ENCODE results near the gene AZU1. TPM values are rescaled to one million over a fixed set of nuclear protein-coding genes. Genes with fewer than 3 reads are reported as not detected.
A peak's percentile ranks its signal among the peaks of the same experiment; 100 is the strongest.
"Not testable (repeated sequence)": the region's sequence is repeated elsewhere in the genome, so short reads cannot be mapped to it uniquely, and the experiment has no call there.

The AZU1 gene
- total RNA-seq, 4 donors from 2014 or later, result not detected

GRCh38 chr19:815775-816499 is 11.7 kb upstream of the AZU1 start:
- Histone ChIP-seq H3K4me1 (no peaks in the 10 kb centered on the region), H3K36me3 (peaks cover 4 to 31% (median 14%) of the 10 kb centered on the region in 3 donors), H3K27me3 (peaks cover 0 to 3% (median 0%) of the 10 kb centered on the region in 4 donors), H3K4me3 (no peak overlapping the region), H3K27ac (no peak overlapping the region), H3K9me3 (no peaks in the 10 kb centered on the region)
- intact Hi-C loops (cut with DNase I), result no loop called here
- WGBS, 2 donors, result 92 to 96% methylated on average over 11 to 12 of the region's 13 CpGs
- DNase-seq, result no peak
- TF ChIP-seq, protein P1, sequence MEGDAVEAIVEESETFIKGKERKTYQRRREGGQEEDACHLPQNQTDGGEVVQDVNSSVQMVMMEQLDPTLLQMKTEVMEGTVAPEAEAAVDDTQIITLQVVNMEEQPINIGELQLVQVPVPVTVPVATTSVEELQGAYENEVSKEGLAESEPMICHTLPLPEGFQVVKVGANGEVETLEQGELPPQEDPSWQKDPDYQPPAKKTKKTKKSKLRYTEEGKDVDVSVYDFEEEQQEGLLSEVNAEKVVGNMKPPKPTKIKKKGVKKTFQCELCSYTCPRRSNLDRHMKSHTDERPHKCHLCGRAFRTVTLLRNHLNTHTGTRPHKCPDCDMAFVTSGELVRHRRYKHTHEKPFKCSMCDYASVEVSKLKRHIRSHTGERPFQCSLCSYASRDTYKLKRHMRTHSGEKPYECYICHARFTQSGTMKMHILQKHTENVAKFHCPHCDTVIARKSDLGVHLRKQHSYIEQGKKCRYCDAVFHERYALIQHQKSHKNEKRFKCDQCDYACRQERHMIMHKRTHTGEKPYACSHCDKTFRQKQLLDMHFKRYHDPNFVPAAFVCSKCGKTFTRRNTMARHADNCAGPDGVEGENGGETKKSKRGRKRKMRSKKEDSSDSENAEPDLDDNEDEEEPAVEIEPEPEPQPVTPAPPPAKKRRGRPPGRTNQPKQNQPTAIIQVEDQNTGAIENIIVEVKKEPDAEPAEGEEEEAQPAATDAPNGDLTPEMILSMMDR (IDR thresholded peaks at IDR 0.05), result no peak
- no peak for TF ChIP-seq POLR2A (IDR thresholded peaks at IDR 0.05)

DNA sequence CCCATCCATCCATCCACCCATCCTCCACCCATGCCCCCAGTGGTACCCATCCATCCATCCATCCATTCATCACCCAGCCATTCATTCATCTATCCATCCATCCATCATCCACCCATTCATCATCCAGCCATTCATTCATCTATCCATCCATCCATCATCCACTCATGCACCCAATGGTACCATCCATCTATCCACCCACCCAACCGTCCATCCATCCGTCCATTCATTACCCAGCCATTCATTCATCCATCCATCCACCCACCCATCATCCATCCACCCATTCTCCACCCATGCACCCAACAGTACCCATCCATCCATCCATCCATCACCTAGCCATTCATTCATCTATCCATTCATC is 11.2 kb upstream of the AZU1 start:
- DNase-seq, result no peak
- no peak for TF ChIP-seq POLR2A (IDR thresholded peaks at IDR 0.05)
- TF ChIP-seq, protein P1 (IDR thresholded peaks at IDR 0.05), result no peak
- intact Hi-C loops (cut with DNase I), result no loop called here
- peaks cover 0 to 26% (median 8%) of the 10 kb centered on the region in 3 donors for H3K36me3 ChIP-seq
- H3K9me3 ChIP-seq, result no peaks in the 10 kb centered on the region
- H3K4me1 ChIP-seq, result peaks cover 0 to 4% (median 3%) of the 10 kb centered on the region in 3 donors
- no peak overlapping the region for H3K27ac ChIP-seq
- 89 to 91% methylated on average over 2 of the region's 2 CpGs for WGBS, 2 donors
- no peak overlapping the region for H3K4me3 ChIP-seq
- H3K27me3 ChIP-seq, result peaks cover 0 to 9% (median 2%) of the 10 kb centered on the region in 4 donors

GRCh38 chr19:820212-820611 is 7.4 kb upstream of the AZU1 start:
- DNase-seq; H3K36me3 ChIP-seq; intact Hi-C loops (cut with DNase I); H3K4me3 ChIP-seq; H3K27ac ChIP-seq; H3K9me3 ChIP-seq: not testable (repeated sequence)
- Histone ChIP-seq H3K27me3 (peaks cover 0 to 38% (median 11%) of the 10 kb centered on the region in 4 donors), H3K4me1 (peaks cover 0 to 16% (median 13%) of the 10 kb centered on the region in 3 donors)
- WGBS, 2 donors, result 90 to 98% methylated on average over 5 of the region's 5 CpGs

DNA sequence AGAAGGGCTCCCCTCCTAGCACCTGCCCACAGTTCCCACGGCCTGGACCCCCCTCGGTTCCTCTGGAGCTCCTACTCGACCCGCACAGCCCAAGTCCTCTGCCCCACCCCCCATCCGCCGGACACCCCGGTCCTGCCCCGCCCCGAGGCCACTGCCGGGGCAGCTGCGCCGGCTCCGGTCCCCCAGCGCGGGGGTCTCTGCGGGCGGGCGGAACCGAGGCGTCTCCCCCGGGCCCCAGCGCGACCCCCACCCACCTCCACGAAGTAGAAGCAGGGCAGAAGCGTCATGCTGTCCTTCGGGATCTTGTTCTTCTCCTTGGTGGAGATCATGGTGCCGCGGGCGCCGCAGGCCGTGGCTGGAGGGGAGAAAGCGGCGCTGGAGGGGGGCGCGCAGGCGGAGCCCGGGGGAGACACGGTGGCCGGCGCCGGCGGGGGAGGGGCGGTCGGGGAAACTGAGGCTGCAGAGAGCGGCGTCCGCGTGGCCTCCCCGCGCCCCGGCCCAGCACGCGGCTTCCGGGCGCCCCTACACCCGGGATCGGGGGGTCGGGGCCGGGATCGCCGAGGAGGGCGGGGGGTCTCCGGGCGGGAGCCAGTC is 6.3 kb upstream of the AZU1 start:
- TF ChIP-seq, protein P1 (IDR thresholded peaks at IDR 0.05), result no peak
- no peak for TF ChIP-seq POLR2A (IDR thresholded peaks at IDR 0.05)
- Histone ChIP-seq H3K36me3 (no peaks in the 10 kb centered on the region), H3K4me1 (peaks cover 0 to 16% (median 13%) of the 10 kb centered on the region in 3 donors), H3K9me3 (no peaks in the 10 kb centered on the region), H3K27ac (no peak overlapping the region), H3K4me3 (peak overlapping the region in 2 of 4 donors; percentile 40 to 55), H3K27me3 (peaks cover 0 to 48% (median 11%) of the 10 kb centered on the region in 4 donors)
- 0% methylated on average over 2 of the region's 64 CpGs; no CpG with 5 or more reads in 1 of the 2 donors for WGBS, 2 donors
- intact Hi-C loops (cut with DNase I), result no loop called here
- DNase-seq, result no peak

GRCh38 chr19:821825-822503 is 5.7 kb upstream of the AZU1 start, which contains the start of gene PLPPR3:
Gene PLPPR3 (minus strand): TSS chr19:821955. CDS start chr19:821559, 396 bp downstream.
- TF ChIP-seq POLR2A (IDR thresholded peaks at IDR 0.05), result no peak
- TF ChIP-seq, protein P1 (IDR thresholded peaks at IDR 0.05), result no peak
- Histone ChIP-seq H3K27me3 (peaks cover 0 to 48% (median 11%) of the 10 kb centered on the region in 4 donors), H3K36me3 (no peaks in the 10 kb centered on the region), H3K9me3 (no peaks in the 10 kb centered on the region), H3K27ac (no peak within 1 kb of the TSS), H3K4me1 (peaks cover 0 to 16% (median 13%) of the 10 kb centered on the region in 3 donors), H3K4me3 (peak within 1 kb of the TSS in 2 of 4 donors; percentile 40 to 55)
- WGBS, 2 donors, result no CpG with 5 or more reads among the region's 86 CpGs
- no peak for DNase-seq
- intact Hi-C loops (cut with DNase I), result no loop called here
